ENCODE data around the gene RNU5B-1. TPM values are rescaled to one million over a fixed set of nuclear protein-coding genes. Genes with fewer than 3 reads are reported as not detected.

Gene RNU5B-1
- total RNA-seq, 3 donors from 2014 or later (not counting 1 experiment from before 2014, with no cell fraction given) = 15.0 TPM; not detected in 2

- H3K36me3 Mint-ChIP-seq = no peaks in the 10 kb centered on the region
- H3K4me1 ChIP-seq (ENCODE audit: control insufficient read depth, insufficient read depth, low read length) = no peaks in the 10 kb centered on the region
- no peaks in the 10 kb centered on the region for H3K36me3 ChIP-seq (ENCODE audit: control insufficient read depth, insufficient read depth, low read length)
- no peaks in the 10 kb centered on the region for H3K9me3 Mint-ChIP-seq
- no peak overlapping the region for H3K4me3 Mint-ChIP-seq
- no peak for TF ChIP-seq CTCF (IDR thresholded peaks at IDR 0.05)
- no peaks in the 10 kb centered on the region for H3K9me3 ChIP-seq (ENCODE audit: control insufficient read depth, insufficient read depth, low read length)
- intact Hi-C loops (cut with micrococcal nuclease) = no loop called here
- H3K27me3 Mint-ChIP-seq (ENCODE audit: low read depth in 2 of 2) = no peaks in the 10 kb centered on the region
- H3K4me3 ChIP-seq (ENCODE audit: low read length) = no peak overlapping the region
- H3K4me1 Mint-ChIP-seq = no peaks in the 10 kb centered on the region
- peaks cover 5% of the 10 kb centered on the region for H3K27me3 ChIP-seq (ENCODE audit: control insufficient read depth, insufficient read depth, low read length)
- H3K27ac ChIP-seq (ENCODE audit: low read length) = no peak overlapping the region
- 92% methylated on average over 21 of the region's 21 CpGs for WGBS (ENCODE audit: insufficient coverage)
- no peak overlapping the region for H3K27ac Mint-ChIP-seq
- ATAC-seq (no peak), DNase-seq (no peak)
Observed at GRCh38 chr15:65329288-65329983, 25.0 kb downstream of the RNU5B-1 start.

DNA sequence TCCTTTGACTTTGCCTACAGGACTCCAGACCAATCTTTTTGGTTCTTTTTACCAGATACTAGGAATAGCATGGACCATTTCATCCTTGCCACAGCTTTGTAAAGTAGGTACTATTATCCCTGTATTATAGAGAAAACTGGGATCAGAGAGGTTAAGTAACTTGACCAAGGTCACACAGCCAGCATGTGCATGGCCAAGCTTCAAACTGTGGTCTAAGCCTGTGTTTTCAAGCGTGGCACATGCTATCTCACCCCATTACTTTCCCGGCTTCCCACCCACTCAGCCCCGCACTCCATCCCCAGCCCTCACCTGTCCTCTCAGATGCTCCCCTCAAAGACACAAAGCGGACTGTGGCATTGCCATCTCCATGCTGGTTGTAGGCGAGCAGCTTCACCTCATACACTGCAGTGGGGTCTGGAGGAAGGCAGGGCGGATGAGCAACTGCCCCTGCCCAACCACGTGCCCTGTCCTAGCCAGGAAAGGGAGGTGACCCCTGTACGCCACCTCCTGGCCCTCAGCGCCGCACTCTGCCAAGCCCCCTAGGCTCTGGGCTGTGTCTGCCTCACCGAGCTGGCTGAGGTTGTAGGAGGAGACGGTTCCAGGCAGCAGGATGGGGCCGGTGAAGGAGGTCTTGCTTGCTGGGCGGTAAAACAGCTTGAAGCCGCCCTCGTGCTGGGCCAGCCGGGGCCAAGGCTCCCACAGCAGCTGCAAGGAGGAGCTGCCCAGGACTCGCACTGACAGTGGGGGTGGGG is 25.7 kb downstream of the RNU5B-1 start:
- Mint-ChIP-seq H3K36me3 (no peaks in the 10 kb centered on the region), H3K4me3 (no peak overlapping the region), H3K9me3 (no peaks in the 10 kb centered on the region), H3K4me1 (no peaks in the 10 kb centered on the region), H3K27me3 (ENCODE audit: low read depth in 2 of 2) (no peaks in the 10 kb centered on the region), H3K27ac (no peak overlapping the region)
- no peak for TF ChIP-seq CTCF (IDR thresholded peaks at IDR 0.05)
- ATAC-seq (no peak), DNase-seq (no peak)
- Histone ChIP-seq H3K27ac (ENCODE audit: low read length) (no peak overlapping the region), H3K9me3 (ENCODE audit: control insufficient read depth, insufficient read depth, low read length) (no peaks in the 10 kb centered on the region), H3K36me3 (ENCODE audit: control insufficient read depth, insufficient read depth, low read length) (no peaks in the 10 kb centered on the region), H3K4me1 (ENCODE audit: control insufficient read depth, insufficient read depth, low read length) (no peaks in the 10 kb centered on the region), H3K27me3 (ENCODE audit: control insufficient read depth, insufficient read depth, low read length) (peaks cover 5% of the 10 kb centered on the region), H3K4me3 (ENCODE audit: low read length) (no peak overlapping the region)
- intact Hi-C loops (cut with micrococcal nuclease) = no loop called here
- WGBS (ENCODE audit: insufficient coverage) = 88% methylated on average over 17 of the region's 18 CpGs

- Mint-ChIP-seq H3K4me3 (no peak overlapping the region), H3K36me3 (no peaks in the 10 kb centered on the region), H3K4me1 (no peaks in the 10 kb centered on the region), H3K9me3 (no peaks in the 10 kb centered on the region), H3K27ac (no peak overlapping the region), H3K27me3 (ENCODE audit: low read depth in 2 of 2) (no peaks in the 10 kb centered on the region)
- H3K36me3 ChIP-seq (ENCODE audit: control insufficient read depth, insufficient read depth, low read length) = no peaks in the 10 kb centered on the region
- no peaks in the 10 kb centered on the region for H3K4me1 ChIP-seq (ENCODE audit: control insufficient read depth, insufficient read depth, low read length)
- intact Hi-C loops (cut with micrococcal nuclease) = no loop called here
- ATAC-seq (no peak), DNase-seq (no peak)
- 93% methylated on average over 22 of the region's 22 CpGs for WGBS (ENCODE audit: insufficient coverage)
- no peaks in the 10 kb centered on the region for H3K9me3 ChIP-seq (ENCODE audit: control insufficient read depth, insufficient read depth, low read length)
- peaks cover 4% of the 10 kb centered on the region for H3K27me3 ChIP-seq (ENCODE audit: control insufficient read depth, insufficient read depth, low read length)
- H3K27ac ChIP-seq (ENCODE audit: low read length) = no peak overlapping the region
- H3K4me3 ChIP-seq (ENCODE audit: low read length) = no peak overlapping the region
- TF ChIP-seq CTCF (IDR thresholded peaks at IDR 0.05) = no peak
Observed at GRCh38 chr15:65330934-65331645, 26.6 kb downstream of the RNU5B-1 start.
